ENCODE results near the gene ACOX3. TPM values are rescaled to one million over a fixed set of nuclear protein-coding genes. Genes with fewer than 3 reads are reported as not detected.

Gene ACOX3
- total and polyA plus RNA-seq, 4 donors: 15.6 to 32.2 (median 21.5) TPM

- Histone ChIP-seq H3K9ac (ENCODE audit: insufficient read depth in 1 of 2, low read length in 2 of 2) (no peak overlapping the region), H3K27me3 (ENCODE audit: control insufficient read depth in 3 of 3, insufficient read depth in 3 of 3, low read length in 2 of 3) (no peaks in the 10 kb centered on the region), H3K27ac (ENCODE audit: low read depth in 1 of 2, low read length in 1 of 2) (no peak overlapping the region), H3K4me3 (no peak overlapping the region), H3K36me3 (ENCODE audit: control insufficient read depth in 4 of 4, insufficient read depth in 4 of 4, low read length in 4 of 4) (peaks cover 3 to 35% (median 10%) of the 10 kb centered on the region in 4 donors), H3K4me1 (ENCODE audit: control insufficient read depth in 5 of 5, insufficient read depth in 5 of 5, low read length in 5 of 5) (peaks cover 0 to 7% (median 0%) of the 10 kb centered on the region in 5 donors), H3K9me3 (ENCODE audit: control insufficient read depth in 4 of 4, insufficient read depth in 3 of 4, low read length in 3 of 4) (no peaks in the 10 kb centered on the region)
- TF ChIP-seq CTCF (IDR thresholded peaks at IDR 0.05; ENCODE audit: control extremely low read depth, extremely low read depth): no peak
- DNase-seq (no peak), ATAC-seq (ENCODE audit: insufficient read depth, low FRiP score) (no peak)
- 92 to 96% methylated on average over 10 of the region's 10 CpGs for WGBS, 2 donors
Observed at GRCh38 chr4:8401665-8402064, 38.9 kb downstream of the ACOX3 start.

DNA sequence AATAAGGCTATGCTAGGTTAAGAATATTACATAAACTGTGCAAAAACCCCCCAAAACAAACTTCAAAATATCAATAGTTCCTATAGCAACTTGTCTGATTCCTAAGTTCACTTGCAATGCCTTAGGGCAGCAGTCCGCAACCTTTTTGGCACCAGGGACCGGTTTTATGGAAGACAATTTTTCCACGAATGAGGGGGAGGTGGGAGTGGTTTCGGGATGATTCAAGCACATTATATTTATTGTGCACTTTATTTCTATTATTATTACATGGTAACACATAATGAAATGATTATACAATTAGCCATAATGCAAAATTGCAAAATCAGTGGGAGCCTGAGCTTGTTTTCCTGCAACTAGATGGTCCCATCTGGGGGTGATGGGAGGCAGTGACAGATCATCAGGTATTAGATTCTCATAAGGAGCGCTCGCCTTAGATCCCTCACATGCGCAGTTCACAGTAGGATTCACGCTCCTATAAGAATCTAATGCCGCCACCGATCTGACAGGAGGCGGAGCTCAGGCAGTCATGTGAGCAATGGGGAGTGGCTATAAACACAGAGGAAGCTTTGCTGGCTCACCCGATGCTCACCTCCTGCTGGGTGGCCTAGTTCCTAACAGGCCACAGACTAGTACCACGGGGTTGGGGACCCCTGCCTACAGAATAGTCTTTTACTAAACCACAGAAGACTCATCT lies 39.7 kb downstream of the ACOX3 start:
- no peaks in the 10 kb centered on the region for H3K27me3 ChIP-seq (ENCODE audit: control insufficient read depth in 3 of 3, insufficient read depth in 3 of 3, low read length in 2 of 3)
- peaks cover 0 to 37% (median 10%) of the 10 kb centered on the region in 4 donors for H3K36me3 ChIP-seq (ENCODE audit: control insufficient read depth in 4 of 4, insufficient read depth in 4 of 4, low read length in 4 of 4)
- DNase-seq (no peak), ATAC-seq (ENCODE audit: insufficient read depth, low FRiP score) (no peak)
- no peaks in the 10 kb centered on the region for H3K9me3 ChIP-seq (ENCODE audit: control insufficient read depth in 4 of 4, insufficient read depth in 3 of 4, low read length in 3 of 4)
- H3K4me1 ChIP-seq (ENCODE audit: control insufficient read depth in 5 of 5, insufficient read depth in 5 of 5, low read length in 5 of 5): peaks cover 0 to 7% (median 0%) of the 10 kb centered on the region in 5 donors
- H3K4me3 ChIP-seq: no peak overlapping the region
- H3K9ac ChIP-seq (ENCODE audit: insufficient read depth in 1 of 2, low read length in 2 of 2): no peak overlapping the region
- whole genome bisulfite sequencing, 2 donors: 89 to 91% methylated on average over 13 of the region's 13 CpGs
- H3K27ac ChIP-seq (ENCODE audit: low read depth in 1 of 2, low read length in 1 of 2): no peak overlapping the region
- no peak for TF ChIP-seq CTCF (IDR thresholded peaks at IDR 0.05; ENCODE audit: control extremely low read depth, extremely low read depth)

- no peak for DNase-seq
- H3K27me3 ChIP-seq (ENCODE audit: control insufficient read depth in 3 of 3, insufficient read depth in 3 of 3, low read length in 2 of 3): no peaks in the 10 kb centered on the region
- no peak overlapping the region for H3K27ac ChIP-seq (ENCODE audit: low read depth in 1 of 2, low read length in 1 of 2)
- H3K9me3 ChIP-seq (ENCODE audit: control insufficient read depth in 4 of 4, insufficient read depth in 3 of 4, low read length in 3 of 4): peaks cover 0 to 3% (median 0%) of the 10 kb centered on the region in 4 donors
- TF ChIP-seq CTCF (IDR thresholded peaks at IDR 0.05; ENCODE audit: control extremely low read depth, extremely low read depth): no peak
- H3K36me3 ChIP-seq (ENCODE audit: control insufficient read depth in 4 of 4, insufficient read depth in 4 of 4, low read length in 4 of 4): peaks cover 3 to 32% (median 10%) of the 10 kb centered on the region in 4 donors
- H3K4me3 ChIP-seq: no peak overlapping the region
- ATAC-seq (ENCODE audit: insufficient read depth, low FRiP score): no peak
- H3K9ac ChIP-seq (ENCODE audit: insufficient read depth in 1 of 2, low read length in 2 of 2): no peak overlapping the region
- 84 to 92% methylated on average over 13 to 15 of the region's 15 CpGs for WGBS, 2 donors
- H3K4me1 ChIP-seq (ENCODE audit: control insufficient read depth in 5 of 5, insufficient read depth in 5 of 5, low read length in 5 of 5): peaks cover 0 to 10% (median 0%) of the 10 kb centered on the region in 5 donors
Observed at GRCh38 chr4:8399298-8399697, 41.2 kb downstream of the ACOX3 start.
